ENCODE measurements around the gene CENPT.
A peak's percentile ranks its signal among the peaks of the same experiment; 100 is the strongest.
"Not testable (repeated sequence)": the region's sequence is repeated elsewhere in the genome, so short reads cannot be mapped to it uniquely, and the experiment has no call there.

Gene CENPT

DNA sequence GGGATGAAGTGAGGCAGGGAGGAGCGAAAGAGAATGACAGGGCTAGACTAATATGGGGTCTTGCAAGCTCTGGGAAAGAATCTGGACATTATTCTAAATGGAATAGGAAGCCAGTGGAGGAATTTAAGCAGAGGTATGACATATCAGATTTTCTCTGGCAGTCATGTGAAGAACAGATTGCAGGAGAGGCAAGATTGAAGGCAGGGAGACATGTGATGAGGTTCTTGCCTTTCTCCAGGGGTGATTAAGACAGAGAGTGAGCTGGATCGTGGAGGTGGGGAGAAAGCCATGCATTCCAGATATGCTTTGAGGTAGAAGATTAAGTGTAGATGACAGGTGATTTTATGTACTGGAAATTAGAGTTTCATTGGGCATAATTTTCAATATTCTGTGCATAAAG lies 9.7 kb downstream of the CENPT start:
- H3K79me2 ChIP-seq = no peaks in the 10 kb centered on the region
- H3K4me1 ChIP-seq = peaks cover 3% of the 10 kb centered on the region
- no peak overlapping the region for H2AFZ ChIP-seq
- peak overlapping the region; percentile 53 for H3K4me2 ChIP-seq (ENCODE audit: low read length)
- no peak overlapping the region for H3K4me3 ChIP-seq (ENCODE audit: low read depth, low read length)
- no peaks in the 10 kb centered on the region for H3K36me3 ChIP-seq (ENCODE audit: control insufficient read depth, insufficient read depth, low read length)
- H3K27ac ChIP-seq = no peak overlapping the region
- no peaks in the 10 kb centered on the region for H3K27me3 ChIP-seq (ENCODE audit: control insufficient read depth, insufficient read depth, low read length)
- H3K9ac ChIP-seq = no peak overlapping the region
- no peaks in the 10 kb centered on the region for H3K9me3 ChIP-seq (ENCODE audit: control insufficient read depth, low read length)
- TF ChIP-seq, protein P1, sequence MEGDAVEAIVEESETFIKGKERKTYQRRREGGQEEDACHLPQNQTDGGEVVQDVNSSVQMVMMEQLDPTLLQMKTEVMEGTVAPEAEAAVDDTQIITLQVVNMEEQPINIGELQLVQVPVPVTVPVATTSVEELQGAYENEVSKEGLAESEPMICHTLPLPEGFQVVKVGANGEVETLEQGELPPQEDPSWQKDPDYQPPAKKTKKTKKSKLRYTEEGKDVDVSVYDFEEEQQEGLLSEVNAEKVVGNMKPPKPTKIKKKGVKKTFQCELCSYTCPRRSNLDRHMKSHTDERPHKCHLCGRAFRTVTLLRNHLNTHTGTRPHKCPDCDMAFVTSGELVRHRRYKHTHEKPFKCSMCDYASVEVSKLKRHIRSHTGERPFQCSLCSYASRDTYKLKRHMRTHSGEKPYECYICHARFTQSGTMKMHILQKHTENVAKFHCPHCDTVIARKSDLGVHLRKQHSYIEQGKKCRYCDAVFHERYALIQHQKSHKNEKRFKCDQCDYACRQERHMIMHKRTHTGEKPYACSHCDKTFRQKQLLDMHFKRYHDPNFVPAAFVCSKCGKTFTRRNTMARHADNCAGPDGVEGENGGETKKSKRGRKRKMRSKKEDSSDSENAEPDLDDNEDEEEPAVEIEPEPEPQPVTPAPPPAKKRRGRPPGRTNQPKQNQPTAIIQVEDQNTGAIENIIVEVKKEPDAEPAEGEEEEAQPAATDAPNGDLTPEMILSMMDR (IDR thresholded peaks at IDR 0.05) = no peak

- H3K4me1 ChIP-seq; H3K36me3 ChIP-seq (ENCODE audit: control insufficient read depth, insufficient read depth, low read length); H3K9ac ChIP-seq; H3K4me3 ChIP-seq (ENCODE audit: low read depth, low read length); H3K9me3 ChIP-seq (ENCODE audit: control insufficient read depth, low read length); H3K79me2 ChIP-seq; H3K27me3 ChIP-seq (ENCODE audit: control insufficient read depth, insufficient read depth, low read length); H2AFZ ChIP-seq; H3K27ac ChIP-seq; H3K4me2 ChIP-seq (ENCODE audit: low read length): not testable (repeated sequence)
Observed at GRCh38 chr16:67837190-67837589, 10.3 kb downstream of the CENPT start.

DNA sequence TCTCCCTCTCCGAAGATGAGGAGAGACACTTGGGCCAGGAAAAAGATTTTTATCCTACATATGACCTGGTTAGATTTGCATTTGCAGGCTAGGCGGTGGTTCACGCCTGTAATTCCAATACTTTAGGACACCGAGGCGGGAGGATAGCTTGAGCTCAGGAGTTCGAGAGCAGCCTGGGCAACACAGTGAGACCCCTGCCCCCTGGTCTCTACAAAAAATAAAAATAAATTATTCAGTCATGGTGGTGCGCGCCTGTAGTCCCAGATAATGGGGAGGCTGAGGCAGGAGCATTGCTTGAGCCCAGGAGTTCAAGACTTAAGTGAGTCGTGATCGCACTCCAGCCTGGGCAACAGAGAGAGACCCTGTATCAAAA lies 13.3 kb downstream of the CENPT start:
- Histone ChIP-seq H2AFZ (peak overlapping the region; percentile 81), H3K27ac (peak overlapping the region; percentile 0), H3K36me3 (ENCODE audit: control insufficient read depth, insufficient read depth, low read length) (no peaks in the 10 kb centered on the region), H3K79me2 (no peaks in the 10 kb centered on the region), H3K4me1 (no peaks in the 10 kb centered on the region), H3K4me2 (ENCODE audit: low read length) (peak overlapping the region; percentile 97), H3K9me3 (ENCODE audit: control insufficient read depth, low read length) (no peaks in the 10 kb centered on the region), H3K4me3 (ENCODE audit: low read depth, low read length) (peak overlapping the region; percentile 92), H3K9ac (no peak overlapping the region), H3K27me3 (ENCODE audit: control insufficient read depth, insufficient read depth, low read length) (no peaks in the 10 kb centered on the region)
- TF ChIP-seq, protein P1 (IDR thresholded peaks at IDR 0.05) = no peak

GRCh38 chr16:67833415-67834241 lies 13.9 kb downstream of the CENPT start:
- Histone ChIP-seq H3K4me2 (ENCODE audit: low read length) (peak overlapping the region; percentile 97), H3K4me3 (ENCODE audit: low read depth, low read length) (peak overlapping the region; percentile 92), H3K9me3 (ENCODE audit: control insufficient read depth, low read length) (no peaks in the 10 kb centered on the region), H3K4me1 (no peaks in the 10 kb centered on the region), H2AFZ (peak overlapping the region; percentile 81), H3K9ac (peak overlapping the region; percentile 59), H3K27me3 (ENCODE audit: control insufficient read depth, insufficient read depth, low read length) (no peaks in the 10 kb centered on the region), H3K27ac (peak overlapping the region; percentile 47), H3K79me2 (no peaks in the 10 kb centered on the region), H3K36me3 (ENCODE audit: control insufficient read depth, insufficient read depth, low read length) (no peaks in the 10 kb centered on the region)
- TF ChIP-seq, protein P1 (IDR thresholded peaks at IDR 0.05) = no peak

- H3K4me2 ChIP-seq (ENCODE audit: low read length) = peak overlapping the region; percentile 97
- H3K27me3 ChIP-seq (ENCODE audit: control insufficient read depth, insufficient read depth, low read length) = no peaks in the 10 kb centered on the region
- H3K27ac ChIP-seq = peak overlapping the region; percentile 47
- TF ChIP-seq, protein P1 (IDR thresholded peaks at IDR 0.05) = no peak
- H3K79me2 ChIP-seq = no peaks in the 10 kb centered on the region
- no peaks in the 10 kb centered on the region for H3K36me3 ChIP-seq (ENCODE audit: control insufficient read depth, insufficient read depth, low read length)
- peak overlapping the region; percentile 92 for H3K4me3 ChIP-seq (ENCODE audit: low read depth, low read length)
- no peaks in the 10 kb centered on the region for H3K4me1 ChIP-seq
- H3K9me3 ChIP-seq (ENCODE audit: control insufficient read depth, low read length) = no peaks in the 10 kb centered on the region
- peak overlapping the region; percentile 59 for H3K9ac ChIP-seq
- H2AFZ ChIP-seq = peak overlapping the region; percentile 81
Observed at GRCh38 chr16:67833030-67833414, 14.5 kb downstream of the CENPT start.

All from parathyroid adenoma (tissue), 2 donors.